Pancreas (tissue), 10 donors: ENCODE results near the gene IFNG-AS1. TPM values are rescaled to one million over a fixed set of nuclear protein-coding genes. Genes with fewer than 3 reads are reported as not detected.

ENCODE experiments used
- ATAC-seq, 4 donors: fragments of 200-7000 bp; cut with Tn5 transposase; one replicate each; pipeline versions ENCODE4 v1.8.0 to v1.9.1; 2020; ENCODE audit warnings: mild to moderate bottlenecking in 4 of 4, moderate library complexity in 4 of 4
- DNase-seq, 6 donors: peaks; one replicate each; pipeline ENCODE4 v3.0.0-alpha.2; 2020
- FAIRE-seq: peaks from 2 replicates; lab custom pipeline; 2012; peaks lifted over from hg19 to GRCh38; lab: Jason Lieb, UNC
- H3K27ac ChIP-seq, 4 donors: fragments of 200-600 bp; sonication (generic); 1 replicate in 3 of 4; 2 replicates in 1 of 4; pipeline versions ENCODE4 v1.5.0 to v1.8.0; 2020
- H3K27me3 ChIP-seq, 4 donors: fragments of 200-600 bp; one replicate each; pipeline ENCODE4 v1.8.0; 2021
- H3K36me3 ChIP-seq, 3 donors: fragments of 200-600 bp; sonication (generic) in 1 of 3; one replicate each; pipeline versions ENCODE4 v1.5.0 to v1.8.0; 2020 to 2021
- H3K4me1 ChIP-seq, 3 donors: fragments of 200-600 bp; one replicate each; pipeline ENCODE4 v1.8.0; 2021
- H3K4me3 ChIP-seq, 4 donors: fragments of 200-600 bp; sonication (generic) in 2 of 4; one replicate each; pipeline versions ENCODE4 v1.5.0 to v1.8.0; 2020 to 2021
- H3K9me3 ChIP-seq, 4 donors: fragments of 200-600 bp; one replicate each; pipeline ENCODE4 v1.8.0; 2021
- CTCF ChIP-seq, 4 donors: fragments of 200-600 bp; sonication (generic) in 3 of 4; IDR thresholded peaks; one replicate each; pipeline versions ENCODE4 v1.5.0 to v1.8.0; 2021; ENCODE audit warnings: antibody characterized with exemption in 4 of 4
- WGBS, 2 donors: extraction: QIAGEN DNeasy Blood & Tissue Kit; methylation state at CpG; one replicate each; pipeline ENCODE4 v1.1.7; 2013; 5-methylcytosine and 5-hydroxymethylcytosine counted together
- intact Hi-C, 3 donors: fragments of 100-400 bp; cut with DNase I; formaldehyde crosslinking; loops; one replicate each; pipeline versions ENCODE4 v1.11.1 to v1.14.2; 2022
- polyA plus RNA-seq, 2 donors: library from polyadenylated mRNA; stranded (reverse); fragments of 200-250 nt; gene quantifications; one replicate each; pipeline ENCODE4 v1.2.3, GENCODE V29; 2013
- total RNA-seq, 6 donors: library from RNA; stranded (reverse); fragmentation: NEBNext Ultra II Directional in 4 of 6; extraction: Animal tissue kit (Norgen Biotek cat#: 25700) in 4 of 6; gene quantifications; one replicate each; pipeline versions ENCODE4 v1.2.1 to v1.2.4, GENCODE V29; 2021 to 2023
- donor health status: healthy with polysubstance abuse.
- donor health status: DM: no; HTN: no; CAD: no; lungs with moderate emphysema.
- donor health status: DM: no; HTN: no; CAD: no.
- donor health status: control.
- donor health status: control.
- donor health status: Bipolar disorder and iron deficiency.
- donor health status: DM: yes; HTN: yes; CAD: no.
- donor health status: DM: no; HTN: no; CAD: no.
- donor health status: DM: no; HTN: no; CAD: no.
- donor health status: DM: yes; HTN: yes; CAD: no.

IFNG-AS1 gene
- total and polyA plus RNA-seq, 8 donors = 0.22 to 0.29 TPM; not detected in 6

- no peak overlapping the region for H3K4me3 ChIP-seq
- H3K27me3 ChIP-seq = no peaks in the 10 kb centered on the region
- H3K27ac ChIP-seq = no peak overlapping the region
- H3K4me1 ChIP-seq = no peaks in the 10 kb centered on the region
- FAIRE-seq = no peak
- no peak for ATAC-seq
- intact Hi-C loops = no loop called here
- no peak for DNase-seq
- no peak for TF ChIP-seq CTCF (IDR thresholded peaks at IDR 0.05)
- no peaks in the 10 kb centered on the region for H3K36me3 ChIP-seq
- no peaks in the 10 kb centered on the region for H3K9me3 ChIP-seq
Observed at GRCh38 chr12:68007466-68007865, 18.2 kb downstream of the IFNG-AS1 start.

- FAIRE-seq (no peak), DNase-seq (no peak), ATAC-seq (no peak)
- TF ChIP-seq CTCF (IDR thresholded peaks at IDR 0.05) = no peak
- no peaks in the 10 kb centered on the region for H3K9me3 ChIP-seq
- H3K4me3 ChIP-seq = no peak overlapping the region
- no peaks in the 10 kb centered on the region for H3K27me3 ChIP-seq
- no peaks in the 10 kb centered on the region for H3K36me3 ChIP-seq
- no peak overlapping the region for H3K27ac ChIP-seq
- intact Hi-C loops = no loop called here
- no peaks in the 10 kb centered on the region for H3K4me1 ChIP-seq
- WGBS, 2 donors = 82 to 86% methylated on average over 6 of the region's 6 CpGs
Observed at GRCh38 chr12:68011206-68011881, 22.1 kb downstream of the IFNG-AS1 start.

GRCh38 chr12:68011882-68012207 is 22.6 kb downstream of the IFNG-AS1 start:
- Histone ChIP-seq H3K4me1 (no peaks in the 10 kb centered on the region), H3K27ac (no peak overlapping the region), H3K9me3 (no peaks in the 10 kb centered on the region), H3K4me3 (no peak overlapping the region), H3K27me3 (no peaks in the 10 kb centered on the region), H3K36me3 (no peaks in the 10 kb centered on the region)
- TF ChIP-seq CTCF (IDR thresholded peaks at IDR 0.05) = no peak
- FAIRE-seq = no peak
- intact Hi-C loops = no loop called here
- WGBS, 2 donors = 84 to 85% methylated on average over 2 of the region's 2 CpGs
- no peak for DNase-seq
- ATAC-seq = no peak

GRCh38 chr12:68012712-68013111 is 23.5 kb downstream of the IFNG-AS1 start:
- H3K4me3 ChIP-seq = no peak overlapping the region
- FAIRE-seq = no peak
- no peaks in the 10 kb centered on the region for H3K27me3 ChIP-seq
- no peak for TF ChIP-seq CTCF (IDR thresholded peaks at IDR 0.05)
- no peak for ATAC-seq
- H3K9me3 ChIP-seq = no peaks in the 10 kb centered on the region
- no peaks in the 10 kb centered on the region for H3K36me3 ChIP-seq
- no peak overlapping the region for H3K27ac ChIP-seq
- H3K4me1 ChIP-seq = no peaks in the 10 kb centered on the region
- no peak for DNase-seq
- 77 to 87% methylated on average over 2 of the region's 2 CpGs for WGBS, 2 donors
- intact Hi-C loops = no loop called here

- no peak for DNase-seq
- TF ChIP-seq CTCF (IDR thresholded peaks at IDR 0.05) = no peak
- no peaks in the 10 kb centered on the region for H3K27me3 ChIP-seq
- no peaks in the 10 kb centered on the region for H3K36me3 ChIP-seq
- no peak overlapping the region for H3K4me3 ChIP-seq
- H3K27ac ChIP-seq = no peak overlapping the region
- FAIRE-seq = no peak
- no peaks in the 10 kb centered on the region for H3K4me1 ChIP-seq
- 44 to 64% methylated on average over 1 of the region's 1 CpG for WGBS, 2 donors
- no peaks in the 10 kb centered on the region for H3K9me3 ChIP-seq
- intact Hi-C loops = no loop called here
- no peak for ATAC-seq
Observed at GRCh38 chr12:68013181-68013580, 23.9 kb downstream of the IFNG-AS1 start.
